T-helper 1 cell (primary cell): ENCODE results near the gene D2HGDH.
"Not testable (repeated sequence)": the region's sequence is repeated elsewhere in the genome, so short reads cannot be mapped to it uniquely, and the experiment has no call there.

Experiments
- DNase-seq, 5 donors: peaks; one replicate each; pipeline ENCODE4 v3.0.0-alpha.2; 2012 to 2020

The D2HGDH gene

DNA sequence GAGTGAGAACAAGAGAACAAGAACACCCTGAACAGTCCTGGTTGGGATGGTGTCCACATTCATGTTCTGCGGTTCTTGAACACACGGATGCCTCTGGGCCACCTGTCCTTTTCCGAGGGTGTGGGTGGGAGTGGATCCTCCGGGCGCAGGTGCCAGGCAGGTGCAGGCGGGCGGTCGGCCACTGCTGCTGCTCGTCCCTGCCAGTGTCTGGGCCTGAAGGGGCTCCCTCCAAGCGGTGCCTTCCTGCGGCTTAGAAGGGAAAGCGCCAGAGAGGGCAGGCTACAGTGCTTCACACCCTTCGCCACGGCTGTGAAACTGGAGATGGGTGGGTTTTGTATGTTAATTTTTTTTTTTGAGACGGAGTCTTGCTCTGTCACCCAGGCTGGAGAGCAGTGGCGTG, 8.0 kb upstream of the D2HGDH start:
- no peak for DNase-seq

DNA sequence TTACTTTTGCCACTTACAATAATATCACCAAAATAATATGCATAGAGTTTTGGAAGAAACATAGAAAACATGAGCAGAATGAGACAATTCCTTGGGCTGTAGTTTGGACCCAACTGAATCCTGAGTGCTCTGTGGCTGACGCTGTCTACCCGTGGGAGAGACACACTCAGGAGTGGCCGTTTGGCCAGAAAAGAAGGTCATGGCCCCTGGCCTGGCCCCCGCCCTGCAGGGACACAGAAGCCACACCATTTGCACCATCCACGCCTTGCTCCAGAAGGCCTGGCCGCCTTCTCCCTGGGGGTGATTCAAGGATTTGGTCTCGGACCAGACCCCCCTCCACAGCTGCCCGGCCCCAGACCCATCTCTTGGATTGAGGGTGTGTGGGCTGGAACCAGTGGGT, 6.4 kb upstream of the D2HGDH start:
- no peak for DNase-seq

DNA sequence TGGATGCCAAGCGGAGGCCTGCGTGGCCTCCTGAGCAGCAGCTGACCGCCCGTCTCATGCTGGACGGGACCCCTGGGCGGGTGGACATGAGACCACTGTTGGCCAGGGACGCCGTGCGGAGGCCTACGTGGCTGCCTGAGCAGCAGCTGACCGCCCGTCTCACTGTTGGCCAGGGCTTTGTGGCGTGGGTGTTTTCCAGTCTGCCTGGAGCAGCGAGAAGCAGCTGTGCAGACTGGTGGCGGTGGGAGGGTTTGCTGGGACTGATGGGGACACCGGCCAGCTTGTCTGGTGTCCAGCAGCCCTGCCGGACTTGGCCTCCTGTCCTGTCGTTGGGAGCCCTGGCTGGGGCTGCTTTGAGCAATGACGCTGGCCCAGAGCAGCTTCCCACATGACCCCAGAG, 5.8 kb upstream of the D2HGDH start:
- no peak for DNase-seq

DNA sequence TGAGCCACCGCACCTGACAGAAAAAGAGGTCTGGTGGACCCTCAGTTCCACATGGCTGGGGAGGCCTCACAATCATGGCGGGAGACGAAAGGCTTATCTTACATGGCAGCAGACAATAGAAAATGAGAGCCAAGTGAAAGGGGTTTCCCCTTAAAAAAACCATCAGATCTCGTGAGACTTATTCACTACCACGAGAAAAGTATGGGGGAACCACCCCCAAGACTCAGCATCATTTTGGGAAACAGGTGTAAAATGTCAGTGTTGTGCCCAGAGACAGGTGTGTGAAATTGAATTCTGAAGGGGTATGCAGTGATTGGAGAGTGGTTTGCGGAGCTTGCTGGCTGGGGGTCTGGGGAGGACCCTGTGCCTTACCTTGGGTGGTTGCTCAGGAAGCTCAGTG, 4.6 kb upstream of the D2HGDH start:
- no peak for DNase-seq

DNA sequence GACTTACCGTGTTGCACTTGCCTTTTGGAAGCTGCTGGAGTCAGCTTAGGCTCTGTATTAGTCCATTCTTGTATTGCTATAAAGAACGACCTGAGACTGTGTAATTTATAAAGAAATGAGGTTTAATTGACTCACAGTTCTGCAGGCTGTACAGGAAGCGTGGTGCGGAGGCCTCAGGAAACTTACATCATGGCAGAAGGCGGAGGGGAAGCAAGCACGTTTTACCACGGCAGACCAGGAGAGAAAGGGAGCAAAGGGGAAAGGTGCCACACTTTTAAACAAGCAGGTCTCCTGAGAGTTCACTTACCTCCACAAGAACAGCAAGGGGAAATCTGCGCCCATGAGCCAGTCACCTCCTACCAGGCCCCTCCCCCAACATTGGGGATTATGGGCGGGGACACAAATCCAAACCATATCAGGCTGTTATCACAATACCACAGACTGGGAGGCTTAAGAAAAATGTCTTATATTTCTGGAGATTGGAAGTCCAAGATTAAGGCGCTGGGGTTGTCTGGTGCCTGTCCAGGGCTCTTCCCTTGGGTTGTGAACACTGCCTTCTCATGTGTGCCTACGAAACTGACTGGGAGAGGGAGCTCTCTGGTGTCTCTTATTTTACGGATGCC, 3.6 kb upstream of the D2HGDH start:
- DNase-seq = peak in 1 of 5 donors; percentile 35

DNA sequence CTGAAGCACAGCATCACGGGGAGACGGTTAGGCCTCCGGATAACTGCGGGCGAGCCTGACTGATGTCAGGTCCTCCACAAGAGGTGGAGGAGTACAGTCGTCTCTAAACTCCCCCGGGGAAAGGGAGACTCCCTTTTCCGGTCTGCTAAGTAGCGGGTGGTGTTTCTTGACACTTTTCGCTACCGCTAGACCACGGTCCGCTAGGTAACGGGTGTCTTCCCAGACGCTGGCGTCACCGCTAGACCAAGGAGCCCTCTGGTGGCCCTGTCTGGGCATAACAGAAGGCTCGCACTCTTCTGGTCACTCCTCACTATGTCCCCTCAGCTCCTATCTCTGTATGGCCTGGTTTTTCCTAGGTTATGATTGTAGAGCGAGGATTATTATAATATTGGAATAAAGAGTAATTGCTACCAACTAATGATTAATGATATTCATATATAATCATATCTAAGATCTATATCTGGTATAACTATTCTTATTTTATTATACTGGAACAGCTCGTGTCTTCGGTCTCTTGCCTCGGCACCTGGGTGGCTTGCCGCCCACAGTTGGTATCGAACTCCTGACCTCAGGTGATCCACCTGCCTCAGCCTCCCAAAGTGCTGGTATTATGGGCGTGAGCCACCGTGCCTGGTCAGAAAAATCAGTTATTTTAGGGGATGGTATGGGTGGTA, 1.8 kb upstream of the D2HGDH start:
- DNase-seq = peak in 2 of 5 donors; percentile 43 to 51

DNA sequence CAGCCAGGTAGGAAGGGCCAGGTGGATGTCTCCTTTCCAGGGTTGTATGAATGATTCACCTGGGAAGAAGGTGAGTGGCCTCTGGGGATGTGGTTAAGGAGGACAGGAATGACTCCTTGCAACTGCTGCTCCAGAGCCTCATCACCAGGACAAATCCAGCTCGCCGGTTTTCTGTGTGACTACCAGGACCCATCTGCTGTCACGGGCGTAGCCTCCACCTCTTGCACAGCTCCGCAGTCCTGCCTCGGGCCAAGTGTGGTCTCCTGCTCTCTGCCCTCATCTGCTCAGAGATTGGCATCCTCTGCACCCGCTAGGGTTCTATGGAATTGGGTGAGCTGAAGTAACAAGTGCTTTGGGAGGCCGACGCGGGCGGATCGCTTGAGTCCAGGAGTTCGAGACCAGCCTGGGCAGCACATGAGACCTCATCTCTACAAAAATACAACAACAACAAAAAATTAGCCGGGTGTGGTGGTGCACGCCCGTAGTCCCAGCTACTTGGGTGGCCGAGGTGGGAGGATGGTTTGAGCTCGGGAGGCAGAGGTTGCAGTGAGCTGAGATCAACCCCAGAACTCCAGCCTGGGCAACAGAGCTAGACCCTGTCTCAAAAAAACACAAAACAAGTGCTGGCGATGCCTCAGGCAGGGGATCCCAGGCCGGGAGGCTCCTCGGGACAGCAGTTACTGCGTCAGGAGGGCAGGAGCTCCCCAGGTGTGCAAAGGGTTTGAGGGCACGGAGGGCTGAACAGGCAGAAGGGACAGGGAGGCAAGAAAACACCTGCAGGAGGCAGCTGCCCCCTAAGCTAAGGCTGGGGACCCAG, 831 bp upstream of the D2HGDH start:
- DNase-seq = no peak

DNA sequence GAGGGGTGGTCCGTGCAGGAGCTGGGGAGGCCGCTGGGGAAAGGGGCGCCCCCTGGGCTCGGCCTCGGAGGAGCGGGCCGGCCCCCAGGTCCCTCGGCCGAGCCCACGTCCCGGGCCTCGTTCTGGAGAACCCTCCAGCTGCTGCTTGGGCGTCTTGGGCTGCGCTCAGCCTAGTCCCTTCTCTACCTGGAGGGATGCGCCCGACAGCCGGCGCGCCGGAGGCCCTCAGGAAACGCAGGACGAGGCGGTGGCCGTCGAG, 293 bp upstream of the D2HGDH start:
- DNase-seq = no peak

DNA sequence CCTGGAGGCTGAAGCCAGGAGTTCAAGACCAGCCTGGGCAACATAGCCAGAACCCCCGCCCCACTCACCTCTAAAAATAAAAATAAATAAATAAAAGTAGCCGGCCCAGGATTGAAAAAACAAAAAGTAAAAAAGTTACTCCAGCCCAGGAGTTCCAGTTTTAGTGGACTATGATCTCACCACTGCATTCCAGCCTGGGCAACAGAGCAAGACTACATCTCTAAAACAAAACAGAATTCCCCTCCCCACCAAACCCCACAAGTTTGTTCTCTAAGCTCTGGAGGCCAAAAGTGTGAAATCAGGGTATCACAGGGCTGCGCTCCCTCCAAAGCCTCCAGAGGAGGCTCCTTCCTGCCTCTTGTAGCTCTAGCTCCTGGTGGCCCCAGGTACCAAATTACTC, 1.7 kb downstream of the D2HGDH start:
- no peak for DNase-seq

DNA sequence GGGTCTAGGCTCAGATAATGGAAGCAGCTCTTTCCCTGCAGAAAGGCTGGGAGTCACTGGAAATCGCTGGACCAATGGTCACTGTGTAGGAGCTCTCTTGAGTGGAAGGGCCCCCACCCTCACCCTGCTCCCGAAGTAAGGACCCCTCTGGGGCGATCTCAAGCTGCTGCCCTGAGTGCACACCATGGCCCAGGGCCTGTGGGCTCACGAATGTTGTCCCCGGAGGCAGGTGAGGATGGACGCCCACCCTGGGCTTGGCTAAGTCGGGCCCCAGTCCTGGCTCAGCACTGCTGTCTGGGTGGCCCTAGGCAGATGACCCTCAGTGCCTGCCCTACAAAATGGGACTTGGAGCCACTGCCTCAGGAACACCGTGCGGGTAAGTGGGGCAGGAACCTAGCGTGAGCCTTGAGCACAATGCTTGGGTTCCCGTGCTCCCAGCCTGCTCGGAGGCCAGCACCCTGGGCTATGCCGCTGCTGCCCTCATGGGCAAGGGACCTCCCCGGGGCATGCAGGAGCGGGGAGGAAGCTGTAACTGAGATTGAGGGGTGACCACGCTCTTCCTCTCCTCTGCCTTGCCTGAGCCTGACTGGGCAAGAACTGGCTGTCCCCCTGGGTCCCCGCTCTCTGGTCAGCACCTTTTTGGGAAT, 3.7 kb downstream of the D2HGDH start:
- DNase-seq = no peak

DNA sequence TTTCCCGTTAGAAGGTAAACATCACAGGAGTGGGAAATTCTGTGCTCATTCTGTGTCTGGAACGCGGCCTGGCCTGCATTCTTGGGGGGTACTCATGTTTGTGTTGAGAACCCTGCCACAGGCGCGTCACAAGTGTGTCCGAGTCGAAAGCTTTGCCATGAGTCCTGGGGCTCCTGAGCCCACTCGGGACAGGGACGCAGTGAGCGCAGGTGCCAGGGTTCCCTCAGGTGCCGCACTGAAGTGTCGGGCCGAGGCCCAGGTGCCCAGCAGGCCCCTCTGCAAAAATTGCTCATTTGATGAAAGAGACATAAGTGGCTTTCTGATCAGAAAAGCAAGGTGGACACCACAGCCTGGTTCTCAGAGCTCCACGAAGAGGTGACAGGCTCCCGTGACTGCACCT, 4.7 kb downstream of the D2HGDH start:
- no peak for DNase-seq

DNA sequence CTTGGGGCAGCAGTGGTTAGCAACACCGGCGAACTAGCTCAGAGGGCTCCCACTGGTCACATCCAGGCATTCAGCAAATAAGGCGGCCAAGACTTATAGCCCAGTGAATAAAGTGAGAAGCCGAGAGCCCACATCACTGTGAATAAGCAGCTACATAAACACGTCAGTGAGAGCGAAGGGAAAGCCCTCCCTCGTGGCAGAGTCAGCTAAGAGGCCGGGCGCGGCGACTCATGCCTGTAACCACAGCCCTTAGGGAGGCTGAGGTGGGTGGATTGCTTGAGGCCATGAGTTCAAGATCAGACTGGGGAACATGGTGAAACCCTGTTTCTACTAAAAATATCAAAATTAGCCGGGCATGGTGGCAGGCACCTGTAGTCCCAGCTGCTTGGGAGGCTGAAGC, 5.2 kb downstream of the D2HGDH start:
- peak in 1 of 5 donors; percentile 40 for DNase-seq

DNA sequence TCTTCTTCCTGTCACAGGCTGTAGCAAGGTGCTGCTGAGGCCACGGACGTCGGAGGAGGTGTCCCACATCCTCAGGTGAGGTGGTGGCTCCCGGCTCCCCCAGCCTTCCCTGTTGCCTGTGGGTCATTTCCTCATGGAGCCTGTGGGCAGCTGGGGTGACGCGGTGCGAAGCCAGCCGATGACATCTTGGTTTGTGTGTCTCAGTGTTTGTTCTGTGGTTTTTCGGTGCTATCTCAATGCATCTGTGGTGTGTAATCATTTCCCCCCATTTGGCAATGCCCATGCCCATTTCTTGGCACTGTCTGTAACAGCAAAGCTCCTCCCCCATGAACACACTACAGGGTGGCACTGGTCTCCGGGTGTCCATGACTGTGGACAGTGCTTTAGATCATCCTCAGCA, 6.6 kb downstream of the D2HGDH start:
- peak in 1 of 5 donors; percentile 78 for DNase-seq

DNA sequence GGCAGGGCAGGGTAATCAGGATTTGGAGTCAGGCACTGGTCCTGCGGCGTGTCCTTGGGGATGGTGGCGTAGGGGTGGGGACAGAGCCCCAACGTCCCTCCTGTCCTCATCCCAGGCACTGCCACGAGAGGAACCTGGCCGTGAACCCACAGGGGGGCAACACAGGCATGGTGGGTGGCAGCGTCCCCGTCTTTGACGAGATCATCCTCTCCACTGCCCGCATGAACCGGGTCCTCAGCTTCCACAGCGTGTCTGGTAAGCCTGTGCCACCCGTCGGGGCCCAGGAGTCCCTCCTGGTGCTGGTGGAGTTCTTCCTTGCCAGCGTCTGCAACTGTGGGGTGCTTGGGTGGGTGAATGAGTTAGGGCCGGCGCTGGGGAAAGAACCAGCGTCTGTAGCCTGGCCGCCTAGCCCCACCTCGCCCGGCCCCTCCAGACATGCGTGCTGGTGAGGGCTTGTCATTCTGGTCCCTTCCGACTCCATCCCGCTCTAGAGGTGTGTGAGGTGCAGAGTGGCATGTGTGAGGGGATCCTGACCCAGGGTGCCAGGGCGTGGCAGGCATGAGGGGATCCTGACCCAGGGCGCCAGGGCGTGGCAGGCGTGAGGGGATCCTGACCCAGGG, 8.0 kb downstream of the D2HGDH start:
- no peak for DNase-seq

DNA sequence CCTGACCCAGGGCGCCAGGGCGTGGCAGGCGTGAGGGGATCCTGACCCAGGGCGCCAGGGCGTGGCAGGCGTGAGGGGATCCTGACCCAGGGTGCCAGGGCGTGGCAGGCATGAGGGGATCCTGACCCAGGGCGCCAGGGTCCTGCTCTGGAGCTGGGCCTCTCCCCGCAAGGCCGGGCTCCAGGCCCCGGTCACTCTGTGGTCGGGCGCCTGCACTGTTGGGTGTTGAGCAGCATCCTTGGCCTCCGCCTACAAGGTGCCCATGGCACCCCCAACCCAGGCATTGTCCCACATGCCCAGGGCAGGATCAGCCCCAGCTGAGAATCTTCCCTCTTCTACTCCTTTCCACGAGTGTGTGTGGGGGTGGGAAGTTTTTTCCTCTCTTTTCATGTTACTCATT, 8.6 kb downstream of the D2HGDH start:
- DNase-seq = not testable (repeated sequence)

DNA sequence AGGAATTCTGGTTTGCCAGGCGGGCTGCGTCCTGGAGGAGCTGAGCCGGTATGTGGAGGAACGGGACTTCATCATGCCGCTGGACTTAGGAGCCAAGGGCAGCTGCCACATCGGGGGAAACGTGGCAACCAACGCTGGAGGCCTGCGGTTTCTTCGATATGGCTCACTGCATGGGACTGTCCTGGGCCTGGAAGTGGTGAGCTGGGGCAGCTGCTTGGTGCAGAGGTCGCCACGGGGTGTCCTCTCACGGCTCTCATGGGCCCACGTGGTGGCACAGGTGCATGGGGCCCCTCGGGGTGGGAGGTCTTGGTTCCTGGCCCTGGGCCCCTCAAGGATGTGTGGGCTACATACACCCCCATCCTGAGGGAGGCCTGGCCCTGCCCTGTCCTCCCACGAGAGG, 9.2 kb downstream of the D2HGDH start:
- DNase-seq = no peak

DNA sequence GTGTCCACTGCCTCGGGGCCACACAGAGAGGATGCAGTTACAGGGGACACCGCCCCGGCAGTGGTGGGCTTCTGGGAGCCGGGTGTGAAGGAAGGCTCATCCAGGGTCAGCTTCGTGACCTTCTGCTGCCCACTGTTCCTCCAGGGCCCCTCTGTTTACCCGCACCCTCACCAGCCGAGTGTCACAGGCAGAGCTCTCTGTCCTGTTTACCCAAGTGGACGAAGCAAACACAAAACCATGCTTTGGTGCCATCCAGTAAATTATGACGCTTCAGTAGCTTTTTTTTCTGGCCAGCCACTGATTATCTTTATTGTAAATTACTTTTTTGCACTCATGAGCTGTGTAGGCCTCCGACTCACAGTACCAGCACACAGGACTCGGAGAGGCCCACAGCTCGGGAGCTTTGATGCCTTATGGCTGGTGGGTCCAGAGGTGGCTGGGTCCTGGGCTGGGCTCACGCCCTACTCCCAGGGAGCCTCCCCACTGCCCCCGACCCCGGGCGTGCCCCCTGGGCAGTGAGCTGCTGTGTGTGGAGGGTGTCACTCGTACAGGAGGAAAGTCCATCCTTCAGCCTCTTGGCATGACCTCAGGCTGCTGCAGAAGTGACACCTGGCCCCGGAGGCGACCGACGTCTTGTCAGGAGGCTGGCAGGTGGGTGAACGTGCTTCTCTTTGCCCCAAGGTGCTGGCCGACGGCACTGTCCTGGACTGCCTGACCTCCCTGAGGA, 9.8 kb downstream of the D2HGDH start:
- no peak for DNase-seq

DNA sequence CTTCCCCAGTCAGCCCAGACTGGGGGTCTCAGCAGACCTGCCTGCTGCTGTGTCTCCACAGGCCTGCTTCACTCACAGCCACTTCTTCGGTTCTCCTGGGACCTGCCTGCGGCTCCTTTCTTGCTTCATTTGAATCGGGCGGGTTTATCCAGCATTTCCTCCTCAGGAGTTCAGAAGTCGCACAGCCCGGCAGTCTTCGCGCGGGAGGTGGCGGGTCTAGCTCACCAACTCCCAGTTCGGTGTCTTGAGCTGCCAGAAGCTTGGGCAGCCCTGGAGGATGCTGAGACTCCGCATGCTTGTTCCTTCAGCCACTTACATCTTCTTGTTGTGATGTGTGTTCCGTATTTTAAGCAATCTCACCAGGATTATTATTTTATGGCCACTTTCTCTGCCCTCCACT, 10.8 kb downstream of the D2HGDH start:
- DNase-seq = no peak

DNA sequence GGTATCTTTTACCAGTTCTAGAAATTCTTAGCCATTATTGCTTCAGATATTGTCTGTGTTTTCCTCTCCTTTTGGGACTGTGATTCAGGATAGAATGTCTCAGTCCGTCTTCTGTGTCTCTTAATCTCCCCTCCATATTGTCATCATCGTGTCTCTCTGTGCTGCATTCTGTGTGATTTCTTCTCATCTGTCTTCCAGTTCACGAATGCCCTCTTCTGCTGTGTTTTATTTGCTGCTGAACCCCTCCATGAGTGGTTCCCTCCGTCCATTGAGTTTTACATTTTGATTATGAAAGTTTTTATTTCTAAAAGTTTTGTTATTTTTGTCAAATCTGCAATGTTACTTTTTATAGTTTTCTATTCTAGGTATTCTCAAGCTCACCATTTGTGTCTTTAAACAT, 11.7 kb downstream of the D2HGDH start:
- DNase-seq = no peak

DNA sequence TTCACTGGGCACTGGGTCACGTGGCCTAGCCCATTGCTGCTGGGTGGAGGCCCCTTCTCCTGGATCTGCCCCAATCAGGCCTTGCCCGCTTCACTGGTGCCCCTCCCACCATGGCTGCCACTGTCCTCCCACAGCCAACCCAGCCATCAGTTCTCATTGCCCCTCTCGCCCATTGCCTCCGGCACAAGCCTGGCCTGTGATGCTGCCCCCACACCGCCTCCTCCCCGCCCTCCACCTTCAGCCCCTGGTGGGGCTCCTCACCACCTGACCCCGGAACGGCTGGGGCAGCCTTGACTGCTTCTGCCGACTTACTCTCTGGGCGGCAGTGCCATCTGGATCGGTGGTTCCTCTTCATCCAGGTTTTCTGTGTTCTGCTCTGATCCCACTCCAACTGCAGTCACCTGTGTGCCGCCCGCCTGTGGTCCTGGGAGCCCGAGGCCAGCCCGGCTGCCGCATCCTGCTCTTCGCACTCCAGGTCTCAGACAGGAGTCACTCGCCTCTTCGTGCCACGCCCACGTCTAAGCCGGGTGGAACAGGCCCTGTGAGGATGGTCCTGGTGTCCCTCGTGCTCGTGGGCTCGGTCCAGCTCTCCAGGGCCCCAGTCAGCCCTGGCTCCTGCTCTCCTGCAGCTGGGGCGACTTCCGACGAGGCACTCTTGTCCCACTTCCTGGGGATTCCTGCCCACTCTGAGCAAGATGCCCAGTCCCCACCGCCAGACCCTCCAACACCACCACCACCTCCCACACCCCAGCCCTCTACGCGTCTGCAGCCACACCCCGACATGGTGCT, 14.2 kb downstream of the D2HGDH start:
- no peak for DNase-seq

DNA sequence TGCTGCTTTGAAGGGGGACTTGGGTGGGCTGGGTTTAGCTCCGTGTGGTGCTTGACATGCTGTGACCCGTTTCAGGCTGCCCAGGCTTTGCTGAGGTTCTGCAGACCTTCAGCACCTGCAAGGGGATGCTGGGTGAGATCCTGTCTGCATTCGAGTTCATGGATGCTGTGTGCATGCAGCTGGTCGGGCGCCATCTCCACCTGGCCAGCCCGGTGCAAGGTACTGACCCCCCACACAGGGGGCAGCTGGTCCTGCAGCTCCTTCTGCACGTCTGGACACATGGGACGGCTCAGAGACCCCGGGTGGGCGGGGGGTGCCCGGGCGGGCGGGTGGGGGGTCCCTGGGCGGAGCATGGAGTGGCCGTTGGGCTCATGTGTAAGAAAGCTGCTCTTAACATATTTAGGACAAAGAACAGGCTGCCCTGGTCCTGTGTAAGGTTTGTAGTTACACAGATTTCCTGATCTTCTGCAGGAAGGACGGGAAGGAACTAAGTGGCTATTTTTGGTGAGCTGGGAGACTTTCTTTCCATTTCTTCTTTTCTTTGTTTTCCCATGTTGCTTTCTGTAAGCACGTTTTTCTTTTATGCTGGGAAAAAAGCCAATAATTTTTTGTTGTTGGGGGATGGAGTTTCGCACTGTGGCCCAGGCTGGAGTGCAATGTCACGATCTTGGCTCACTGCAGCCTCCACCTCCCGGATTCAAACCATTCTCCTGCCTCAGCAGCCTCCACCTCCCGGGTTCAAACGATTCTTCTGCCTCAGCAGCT, 15.8 kb downstream of the D2HGDH start:
- DNase-seq = no peak
